ENCODE measurements around the gene PRDX5. TPM values are rescaled to one million over a fixed set of nuclear protein-coding genes. Genes with fewer than 3 reads are reported as not detected.
A peak's percentile ranks its signal among the peaks of the same experiment; 100 is the strongest.
"Not testable (repeated sequence)": the region's sequence is repeated elsewhere in the genome, so short reads cannot be mapped to it uniquely, and the experiment has no call there.

Gene PRDX5
- total RNA-seq, 1 experiment from 2014 or later = 381 TPM

- H2AFZ ChIP-seq = no peak overlapping the region
- peaks cover 37% of the 10 kb centered on the region; the same call in 1 of the 2 replicates for H3F3A ChIP-seq (ENCODE audit: insufficient read depth, low read depth)
- peaks cover 7% of the 10 kb centered on the region; the same call in 1 of the 2 replicates for H3K36me3 ChIP-seq (ENCODE audit: low read depth)
- no peak for TF ChIP-seq EZH2 (IDR thresholded peaks at IDR 0.05; ENCODE audit: low read depth)
- TF ChIP-seq CTCF (conservative IDR thresholded peaks at IDR 0.05) = no peak
- DNase-seq = no peak
- peaks cover 34% of the 10 kb centered on the region for H3K4me1 ChIP-seq (replicated peaks; ENCODE audit: insufficient read depth)
- no peaks in the 10 kb centered on the region for H4K20me1 ChIP-seq (ENCODE audit: insufficient read depth)
- no peak overlapping the region for H3K4me3 ChIP-seq
- ChIA-PET POLR2A (ENCODE audit: unreplicated experiment) (interaction anchor here (0.6 kb wide), 1 partner anchor 77 kb away, joined by 3 read pairs; no protein-coding TSS in a partner anchor), CTCF (no interaction called here)
- peaks cover 22% of the 10 kb centered on the region for H3K79me2 ChIP-seq (ENCODE audit: low read depth)
- intact Hi-C loops (cut with micrococcal nuclease; ENCODE audit: unreplicated experiment) = no loop called here
- no peaks in the 10 kb centered on the region for H3K27me3 ChIP-seq (ENCODE audit: insufficient read depth, low read depth)
- no TSS peak for BruUV-seq (replicated peaks)
- no peaks in the 10 kb centered on the region for H3K9me3 ChIP-seq (ENCODE audit: insufficient read depth, low read depth)
- no peak overlapping the region for H3K4me2 ChIP-seq
- H3K27ac ChIP-seq = no peak overlapping the region
- H3K9me2 ChIP-seq (ENCODE audit: insufficient read depth) = no peaks in the 10 kb centered on the region
These were observed 5.5 kb downstream of the PRDX5 start for GRCh38 chr11:64323373-64323772.

- H3K9me2 ChIP-seq (ENCODE audit: insufficient read depth); H3K27me3 ChIP-seq (ENCODE audit: insufficient read depth, low read depth); CTCF ChIA-PET; H2AFZ ChIP-seq; H3K9me3 ChIP-seq (ENCODE audit: insufficient read depth, low read depth); H3K36me3 ChIP-seq (ENCODE audit: low read depth); POLR2A ChIA-PET (ENCODE audit: unreplicated experiment); H3K4me2 ChIP-seq; intact Hi-C loops (cut with micrococcal nuclease; ENCODE audit: unreplicated experiment); H4K20me1 ChIP-seq (ENCODE audit: insufficient read depth); H3K4me3 ChIP-seq; H3K27ac ChIP-seq; BruUV-seq (replicated peaks): not testable (repeated sequence)
- H3F3A ChIP-seq (ENCODE audit: insufficient read depth, low read depth) = peaks cover 36% of the 10 kb centered on the region; the same call in 1 of the 2 replicates
- peak in 1 of 2 experiments; percentile 30 for DNase-seq
- H3K79me2 ChIP-seq (ENCODE audit: low read depth) = peaks cover 16% of the 10 kb centered on the region
- H3K4me1 ChIP-seq (replicated peaks; ENCODE audit: insufficient read depth) = peaks cover 32% of the 10 kb centered on the region
These were observed 6.1 kb downstream of the PRDX5 start for GRCh38 chr11:64323984-64324383.

DNA sequence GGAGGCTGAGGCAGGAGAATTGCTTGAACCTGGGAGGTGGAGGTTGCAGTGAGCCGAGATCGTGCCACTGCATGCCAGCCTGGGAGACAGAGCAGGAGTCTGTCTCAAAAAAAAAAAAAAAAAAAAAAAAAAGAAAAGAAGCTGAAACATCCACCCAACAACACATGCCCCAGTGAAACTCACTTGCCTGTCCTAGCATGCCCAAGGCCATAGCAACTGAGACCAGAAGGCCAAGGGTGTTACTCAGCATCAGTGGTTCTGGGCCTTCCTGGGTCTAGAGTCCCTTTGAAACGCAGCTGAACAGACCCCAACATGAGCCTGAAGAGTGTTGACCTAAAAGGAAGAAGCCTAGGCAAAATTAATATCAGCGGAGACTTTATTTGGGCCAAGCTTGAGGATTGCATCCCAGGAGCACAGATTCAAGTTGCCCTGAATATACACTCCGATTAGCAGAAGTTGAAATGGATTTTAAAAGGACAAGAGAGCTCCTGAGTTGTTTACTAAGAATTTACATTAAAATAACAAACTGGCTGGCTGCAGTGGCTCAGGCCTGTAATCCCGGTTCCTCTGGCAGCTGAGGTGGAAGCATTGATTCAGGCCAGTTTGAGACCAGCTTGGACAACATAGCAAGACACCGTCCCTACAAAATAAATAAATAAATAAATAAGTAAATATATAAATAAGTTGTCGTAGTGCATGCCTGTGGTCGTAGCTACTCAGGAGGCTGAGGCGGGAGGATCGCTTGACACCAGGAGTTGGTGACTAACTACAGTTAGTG lies 7.0 kb downstream of the PRDX5 start:
- H3K27me3 ChIP-seq (ENCODE audit: insufficient read depth, low read depth) = no peaks in the 10 kb centered on the region
- no peaks in the 10 kb centered on the region for H3K9me2 ChIP-seq (ENCODE audit: insufficient read depth)
- BruUV-seq (replicated peaks) = no TSS peak
- peaks cover 23% of the 10 kb centered on the region for H3K4me1 ChIP-seq (replicated peaks; ENCODE audit: insufficient read depth)
- 0 out of 2 replicates have a peak overlapping the region, but pooled peaks have one; percentile 25 for H3K27ac ChIP-seq
- H4K20me1 ChIP-seq (ENCODE audit: insufficient read depth) = no peaks in the 10 kb centered on the region
- no peak overlapping the region for H2AFZ ChIP-seq
- POLR2A ChIA-PET (ENCODE audit: unreplicated experiment) = no interaction called here
- no peaks in the 10 kb centered on the region for H3K9me3 ChIP-seq (ENCODE audit: insufficient read depth, low read depth)
- CTCF ChIA-PET = interaction anchor here (0.6 to 1.4 kb wide), 4 partner anchors 29 to 124 kb away, joined by 3 to 7 read pairs (median 6); no protein-coding TSS in a partner anchor
- intact Hi-C loops (cut with micrococcal nuclease; ENCODE audit: unreplicated experiment) = no loop called here
- peak; percentile 25 to 40 for DNase-seq
- H3K79me2 ChIP-seq (ENCODE audit: low read depth) = peaks cover 7% of the 10 kb centered on the region; the same call in 1 of the 2 replicates
- no peak overlapping the region for H3K4me2 ChIP-seq
- no peak for TF ChIP-seq CTCF (conservative IDR thresholded peaks at IDR 0.05)
- TF ChIP-seq EZH2 (IDR thresholded peaks at IDR 0.05; ENCODE audit: low read depth) = no peak
- H3F3A ChIP-seq (ENCODE audit: insufficient read depth, low read depth) = peaks cover 38% of the 10 kb centered on the region; the same call in 1 of the 2 replicates
- H3K4me3 ChIP-seq = no peak overlapping the region
- peaks cover 7% of the 10 kb centered on the region; the same call in 1 of the 2 replicates for H3K36me3 ChIP-seq (ENCODE audit: low read depth)

Measured in PC-9 (cell line).